HUES48 (cell line): ENCODE data around the gene PLSCR1.

Experiments used
- H3K27ac ChIP-seq: one replicate; pipeline ENCODE4 v1.7.0; 2013; ENCODE audit warnings: low read depth, low read length, inconsistent platforms
- H3K27me3 ChIP-seq: 2 replicates; pipeline ENCODE4 v1.6.1; 2013; ENCODE audit warnings: mild to moderate bottlenecking, low read length; ENCODE audit not compliant: control insufficient read depth, insufficient read depth
- H3K36me3 ChIP-seq: 2 replicates; pipeline ENCODE4 v1.6.1; 2013; ENCODE audit warnings: low read length; ENCODE audit not compliant: control insufficient read depth, insufficient read depth
- H3K4me1 ChIP-seq: 2 replicates; pipeline ENCODE4 v1.6.1; 2013; ENCODE audit warnings: mild to moderate bottlenecking, low read length; ENCODE audit not compliant: control insufficient read depth, insufficient read depth
- H3K4me3 ChIP-seq: 2 replicates; pipeline ENCODE4 v1.5.1; 2013; ENCODE audit warnings: mild to moderate bottlenecking, low read depth, low read length
- H3K9ac ChIP-seq: 2 replicates; pipeline ENCODE4 v1.6.1; 2013; ENCODE audit warnings: mild to moderate bottlenecking, low read depth, low read length, moderate library complexity
- H3K9me3 ChIP-seq: 2 replicates; pipeline ENCODE4 v1.6.1; 2013; ENCODE audit warnings: low read length; ENCODE audit not compliant: control insufficient read depth, insufficient read depth

The PLSCR1 gene

DNA sequence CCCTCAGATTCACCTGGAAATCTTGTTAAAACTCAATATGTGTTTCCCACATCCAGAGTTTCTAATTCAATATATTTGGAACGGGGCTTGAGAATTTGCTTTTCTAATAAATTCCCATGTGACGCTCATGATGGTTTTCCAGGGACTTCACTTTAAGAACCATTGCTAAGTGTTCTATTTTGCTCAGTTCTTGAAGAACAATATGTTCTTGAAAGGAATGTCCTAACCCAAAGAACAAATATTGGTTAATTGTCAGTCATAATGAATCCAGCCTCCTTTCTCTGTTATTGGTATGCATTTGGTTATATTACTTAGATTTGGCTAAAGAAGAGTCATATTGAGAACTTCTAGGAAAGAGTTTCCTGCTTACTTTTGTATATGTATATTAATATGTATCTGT is 70.7 kb downstream of the PLSCR1 start:
- H3K27ac ChIP-seq, result no peak overlapping the region
- H3K9ac ChIP-seq, result no peak overlapping the region
- no peaks in the 10 kb centered on the region for H3K4me1 ChIP-seq
- H3K36me3 ChIP-seq, result no peaks in the 10 kb centered on the region
- H3K9me3 ChIP-seq, result no peaks in the 10 kb centered on the region
- H3K27me3 ChIP-seq, result no peaks in the 10 kb centered on the region
- H3K4me3 ChIP-seq, result no peak overlapping the region

DNA sequence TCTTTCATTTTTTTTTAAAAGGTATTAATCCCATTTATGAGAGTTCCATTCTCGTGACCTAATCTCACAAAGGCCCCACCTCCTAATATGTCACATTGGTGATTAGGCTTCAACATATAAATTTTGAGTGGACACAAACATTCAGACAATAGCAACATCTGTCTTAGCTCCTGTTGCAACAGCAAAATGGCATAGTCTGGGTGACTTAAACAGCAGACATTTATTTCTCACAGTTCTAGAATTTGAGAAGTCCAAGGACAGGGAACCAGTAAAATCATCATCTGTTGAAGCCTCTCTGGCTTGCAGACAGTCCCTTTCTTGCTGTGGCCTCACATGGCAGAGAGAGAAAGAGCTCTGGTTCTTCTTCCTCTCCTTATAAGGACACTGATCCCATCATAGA is 71.8 kb downstream of the PLSCR1 start:
- H3K4me3 ChIP-seq, result no peak overlapping the region
- no peaks in the 10 kb centered on the region for H3K27me3 ChIP-seq
- H3K4me1 ChIP-seq, result no peaks in the 10 kb centered on the region
- H3K9me3 ChIP-seq, result no peaks in the 10 kb centered on the region
- H3K9ac ChIP-seq, result no peak overlapping the region
- no peaks in the 10 kb centered on the region for H3K36me3 ChIP-seq
- no peak overlapping the region for H3K27ac ChIP-seq

DNA sequence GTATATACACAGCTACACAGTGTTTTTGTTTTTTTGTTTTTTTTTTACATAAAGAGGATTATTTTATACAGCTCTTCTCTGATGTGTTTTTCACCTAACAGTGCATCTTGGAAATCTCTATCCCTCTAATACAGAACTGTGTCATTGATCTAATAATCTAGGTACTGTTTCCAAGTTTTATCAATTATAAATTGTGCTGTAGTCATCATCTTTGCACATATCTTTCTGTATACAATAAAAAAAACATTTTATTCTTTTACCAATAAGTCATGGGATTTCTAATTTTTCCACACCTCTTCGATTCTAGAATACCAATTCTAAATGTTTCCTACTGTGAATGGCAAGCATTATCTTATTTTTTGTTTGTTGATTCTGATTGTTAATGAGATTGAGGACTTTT is 73.4 kb downstream of the PLSCR1 start:
- H3K27ac ChIP-seq, result no peak overlapping the region
- H3K9ac ChIP-seq, result no peak overlapping the region
- H3K9me3 ChIP-seq, result no peaks in the 10 kb centered on the region
- H3K36me3 ChIP-seq, result no peaks in the 10 kb centered on the region
- H3K4me1 ChIP-seq, result no peaks in the 10 kb centered on the region
- no peaks in the 10 kb centered on the region for H3K27me3 ChIP-seq
- no peak overlapping the region for H3K4me3 ChIP-seq

DNA sequence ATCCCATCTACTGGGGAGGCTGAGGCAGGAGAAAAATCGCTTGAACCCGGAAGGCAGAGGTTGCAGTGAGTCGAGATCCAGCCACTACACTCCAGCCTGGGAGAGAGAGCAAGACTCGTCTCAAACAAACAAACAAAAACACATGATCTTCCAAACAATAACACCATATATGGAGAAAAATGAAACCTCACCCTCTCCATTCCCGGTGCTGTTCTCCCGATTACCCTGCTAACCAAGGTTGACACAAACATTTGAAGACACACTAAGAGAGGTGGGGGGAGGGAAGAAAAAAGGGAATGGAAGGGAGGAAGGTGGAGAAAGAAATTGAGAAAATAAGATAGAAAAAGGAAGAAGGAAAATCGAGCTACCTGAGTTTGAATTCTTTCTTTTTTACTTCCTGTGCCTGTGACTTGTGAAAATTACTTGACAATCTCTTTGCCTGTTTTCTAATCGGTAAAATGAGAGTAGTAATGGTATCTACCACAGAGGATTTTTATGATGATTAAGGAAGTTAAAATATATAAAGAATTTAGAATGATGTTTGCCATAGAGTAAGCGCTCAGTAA is 73.9 kb downstream of the PLSCR1 start:
- Histone ChIP-seq H3K27me3 (no peaks in the 10 kb centered on the region), H3K9ac (no peak overlapping the region), H3K4me1 (no peaks in the 10 kb centered on the region)

DNA sequence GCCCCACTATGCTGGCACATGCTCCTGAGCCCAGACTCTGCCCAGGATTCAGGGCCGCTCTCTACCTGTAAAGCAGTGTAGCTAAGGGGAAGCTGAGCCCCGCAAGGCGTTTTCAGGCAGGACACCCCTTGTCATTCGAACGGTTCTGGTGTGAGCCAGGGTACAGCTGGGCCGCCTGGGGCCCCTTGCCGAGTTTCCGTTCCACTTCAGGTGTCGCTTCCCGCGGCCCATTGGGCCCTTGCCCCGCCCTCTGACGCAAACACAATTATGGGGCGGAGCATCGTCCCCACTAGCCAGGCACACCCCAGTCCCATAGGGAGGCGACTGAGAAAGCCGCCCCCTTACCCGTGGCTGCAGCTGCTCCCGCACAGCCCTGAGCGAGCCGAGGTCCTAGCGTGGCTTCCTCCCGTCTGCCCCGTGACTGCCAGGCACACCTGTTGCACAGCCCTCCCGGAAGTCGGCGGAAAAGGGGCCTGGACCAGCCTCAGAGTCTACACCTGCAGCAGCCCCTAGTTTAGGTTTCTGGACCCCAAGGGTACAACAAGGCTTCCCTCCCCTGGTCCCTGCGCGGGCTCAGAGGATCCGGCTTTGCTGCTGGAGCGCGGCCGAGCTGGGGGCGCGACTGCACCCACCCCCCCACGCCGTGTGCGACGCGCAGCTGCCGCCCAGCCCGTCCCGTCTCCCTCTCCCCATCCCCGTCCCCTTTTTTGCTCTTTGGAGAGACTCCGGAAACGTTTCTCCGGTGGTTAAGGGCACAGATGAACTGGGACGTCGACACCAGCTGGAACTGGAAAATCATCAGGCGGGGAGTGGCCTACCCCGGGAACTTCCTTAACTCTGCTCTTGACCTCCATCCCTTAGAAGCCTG is 75.0 kb downstream of the PLSCR1 start, which contains the start of gene PLSCR2:
TSS of gene PLSCR2 (minus strand) at position 412 of the 868 bp plus-strand sequence. CDS start 9,657 bp downstream, outside the sequence.
- Histone ChIP-seq H3K36me3 (no peaks in the 10 kb centered on the region), H3K4me3 (peak within 1 kb of the TSS; percentile 54), H3K9me3 (no peaks in the 10 kb centered on the region), H3K4me1 (no peaks in the 10 kb centered on the region), H3K27me3 (no peaks in the 10 kb centered on the region), H3K27ac (no peak within 1 kb of the TSS), H3K9ac (no peak within 1 kb of the TSS)

More for the DNA sequence above, 73.9 kb downstream of the PLSCR1 start:
- H3K36me3 ChIP-seq, result no peaks in the 10 kb centered on the region
- H3K9me3 ChIP-seq, result no peaks in the 10 kb centered on the region
- H3K4me3 ChIP-seq, result 0 out of 2 replicates have a peak overlapping the region, but pooled peaks have one; percentile 54
- H3K27ac ChIP-seq, result no peak overlapping the region

DNA sequence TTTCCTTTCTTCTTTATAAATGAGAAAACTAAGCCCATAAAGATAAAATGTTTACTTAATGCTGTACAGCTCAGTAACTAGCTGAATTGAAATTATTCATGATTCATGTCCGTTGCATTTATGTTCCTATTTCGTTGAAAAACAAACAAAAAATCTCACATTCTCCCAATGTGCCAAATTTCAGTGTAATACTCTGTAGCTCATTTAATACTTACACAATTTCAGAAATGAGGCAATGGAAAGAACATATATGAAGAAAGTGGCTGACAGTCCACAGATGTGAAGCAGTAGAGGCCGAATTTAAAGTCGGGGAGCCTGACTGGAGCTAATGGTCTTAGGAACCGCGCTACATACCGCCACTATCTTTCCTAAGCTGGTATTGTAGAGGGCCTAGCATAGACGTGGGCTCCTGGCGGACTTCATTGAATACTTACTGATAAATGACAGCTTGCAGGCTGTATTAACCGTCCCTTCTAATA is 75.7 kb downstream of the PLSCR1 start:
- no peak overlapping the region for H3K27ac ChIP-seq
- no peak overlapping the region for H3K9ac ChIP-seq

DNA sequence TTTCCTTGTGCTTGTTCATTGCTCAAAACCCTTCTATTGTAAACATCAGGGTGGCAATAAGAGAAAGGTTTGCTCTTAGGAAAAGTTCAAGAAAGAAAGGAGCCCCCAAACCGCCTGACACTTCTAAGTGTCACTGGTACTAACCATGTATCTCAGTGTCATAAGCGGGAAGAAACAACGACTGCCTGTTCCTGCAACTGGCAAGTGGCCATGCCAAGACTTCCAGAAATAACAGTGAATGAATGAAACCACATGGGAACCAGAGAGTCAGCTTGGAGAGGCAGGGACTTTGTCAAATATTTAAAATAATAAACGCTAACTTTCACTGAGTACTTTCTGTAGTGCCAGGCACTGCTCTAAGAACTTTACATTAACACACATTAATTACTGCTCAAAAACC is 76.2 kb downstream of the PLSCR1 start:
- Histone ChIP-seq H3K27ac (no peak overlapping the region), H3K36me3 (no peaks in the 10 kb centered on the region), H3K4me3 (no peak overlapping the region), H3K9me3 (no peaks in the 10 kb centered on the region), H3K4me1 (no peaks in the 10 kb centered on the region), H3K9ac (no peak overlapping the region), H3K27me3 (no peaks in the 10 kb centered on the region)

More for the DNA sequence above, 75.7 kb downstream of the PLSCR1 start:
- H3K9me3 ChIP-seq, result no peaks in the 10 kb centered on the region
- H3K36me3 ChIP-seq, result no peaks in the 10 kb centered on the region
- no peaks in the 10 kb centered on the region for H3K27me3 ChIP-seq
- no peaks in the 10 kb centered on the region for H3K4me1 ChIP-seq
- H3K4me3 ChIP-seq, result peak overlapping the region; percentile 54; the same call in 1 of the 2 replicates

DNA sequence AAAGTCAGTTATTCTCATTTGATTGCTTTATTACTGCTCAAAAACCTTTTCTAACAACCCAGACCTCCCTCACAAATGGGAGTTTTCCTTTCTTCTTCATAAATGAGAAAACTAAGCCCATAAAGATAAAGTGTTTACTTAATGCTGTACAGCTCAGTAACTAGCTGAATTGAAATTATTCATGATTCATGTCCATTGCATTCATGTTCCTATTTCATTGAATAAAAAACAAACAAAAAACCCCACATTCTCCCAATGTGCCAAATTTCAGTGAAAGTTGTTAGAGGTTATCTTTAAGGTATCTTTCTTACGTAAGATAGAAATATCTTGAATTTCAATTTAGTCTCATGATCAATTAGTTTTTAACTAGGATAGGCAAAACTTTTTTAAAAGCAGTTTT is 77.8 kb downstream of the PLSCR1 start:
- no peak overlapping the region for H3K27ac ChIP-seq
- H3K27me3 ChIP-seq, result no peaks in the 10 kb centered on the region
- no peaks in the 10 kb centered on the region for H3K4me1 ChIP-seq
- no peak overlapping the region for H3K9ac ChIP-seq
- H3K36me3 ChIP-seq, result no peaks in the 10 kb centered on the region
- no peak overlapping the region for H3K4me3 ChIP-seq
- no peaks in the 10 kb centered on the region for H3K9me3 ChIP-seq

DNA sequence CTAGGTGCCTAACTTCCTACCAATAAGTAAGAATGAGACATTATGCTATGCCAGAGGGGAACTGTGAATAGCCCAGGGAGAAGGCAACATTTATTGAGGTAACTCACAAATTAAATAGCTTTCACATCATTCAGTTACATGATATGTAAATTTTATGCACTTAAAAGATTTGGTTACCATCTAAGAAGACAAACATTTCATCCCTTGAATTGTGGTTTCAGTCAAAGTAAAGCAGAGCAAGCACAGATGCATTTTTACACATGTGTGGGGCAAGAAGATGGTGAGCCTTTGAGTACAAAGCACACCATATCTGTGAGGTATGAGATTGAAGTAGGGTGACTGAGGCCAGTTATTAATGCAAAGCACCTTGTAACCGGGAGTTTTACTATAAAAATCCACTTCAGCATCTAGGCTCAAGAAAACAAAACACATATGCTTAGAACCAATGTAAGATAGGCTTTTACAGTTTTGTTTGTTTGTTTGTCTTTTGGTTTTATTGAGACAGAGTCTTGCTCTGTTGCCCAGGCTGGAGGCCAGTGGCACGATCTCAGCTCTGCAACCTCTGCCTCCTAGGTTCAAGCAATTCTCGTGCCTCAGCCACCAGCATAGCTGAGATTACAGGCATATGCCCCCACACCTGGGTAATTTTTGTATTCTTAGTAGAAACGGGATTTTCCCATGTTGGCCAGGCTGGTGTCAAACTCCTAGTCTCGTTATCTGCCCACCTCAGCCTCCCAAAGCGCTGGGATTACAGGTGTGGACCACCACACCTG is 78.5 kb downstream of the PLSCR1 start:
- Histone ChIP-seq H3K9ac (no peak overlapping the region), H3K27ac (no peak overlapping the region), H3K27me3 (no peaks in the 10 kb centered on the region), H3K36me3 (no peaks in the 10 kb centered on the region), H3K9me3 (no peaks in the 10 kb centered on the region), H3K4me1 (no peaks in the 10 kb centered on the region), H3K4me3 (no peak overlapping the region)
